Keratinocyte (primary cell): ENCODE data around the gene ENDOD1. TPM values are rescaled to one million over a fixed set of nuclear protein-coding genes. Genes with fewer than 3 reads are reported as not detected.

Source experiments
- DNase-seq: peaks from one replicate; pipeline ENCODE4 v3.0.0-alpha.2; 2011; ENCODE audit warnings: low read depth, missing footprints, low spot score
- FAIRE-seq: peaks from 2 replicates; lab custom pipeline; 2011; peaks lifted over from hg19 to GRCh38; lab: Jason Lieb, UNC
- H2AFZ ChIP-seq: 2 replicates; pipeline ENCODE4 v1.6.0; 2012; ENCODE audit warnings: low read length, control low read depth, inconsistent platforms; ENCODE audit not compliant: control insufficient read depth
- H3K27ac ChIP-seq: 2 replicates; pipeline ENCODE4 v1.5.1; 2011; ENCODE audit warnings: low read length; ENCODE audit not compliant: control insufficient read depth, insufficient read depth
- H3K27me3 ChIP-seq: 3 replicates; pipeline ENCODE4 v1.6.0; 2011; ENCODE audit warnings: low read length; ENCODE audit not compliant: control insufficient read depth, insufficient read depth; ENCODE audit errors: extremely low read depth
- H3K36me3 ChIP-seq, 2 experiments: 2 replicates in 1 of 2; 3 replicates in 1 of 2; pipeline ENCODE4 v1.5.1; 2011; ENCODE audit warnings: low read length in 2 of 2, mild to moderate bottlenecking in 1 of 2; ENCODE audit not compliant: control insufficient read depth in 2 of 2, insufficient read depth in 2 of 2; ENCODE audit errors: extremely low read depth in 1 of 2
- H3K4me1 ChIP-seq: 3 replicates; pipeline ENCODE4 v1.5.1; 2011; ENCODE audit warnings: low read length; ENCODE audit not compliant: control insufficient read depth, insufficient read depth; ENCODE audit errors: extremely low read depth
- H3K4me2 ChIP-seq: 3 replicates; pipeline ENCODE4 v1.6.0; 2011; ENCODE audit warnings: low read depth, low read length; ENCODE audit not compliant: control insufficient read depth, insufficient read depth; ENCODE audit errors: extremely low read depth
- H3K4me3 ChIP-seq, 3 experiments: fragments of 200-600 bp in 1 of 3; sonication (generic) in 1 of 3; 2 replicates in 2 of 3; 3 replicates in 1 of 3; pipeline ENCODE4 v1.5.1; 2011 to 2016; ENCODE audit warnings: low read length in 3 of 3, mild to moderate bottlenecking in 3 of 3, control low read depth in 2 of 3, inconsistent platforms in 1 of 3, low read depth in 1 of 3, mixed read lengths in 1 of 3, mixed run types in 1 of 3, moderate library complexity in 1 of 3; ENCODE audit not compliant: control insufficient read depth in 2 of 3, insufficient read depth in 2 of 3; ENCODE audit errors: extremely low read depth in 1 of 3
- H3K79me2 ChIP-seq: 2 replicates; pipeline ENCODE4 v1.6.0; 2012; ENCODE audit warnings: low read length; ENCODE audit not compliant: control insufficient read depth, insufficient read depth
- H3K9ac ChIP-seq: 3 replicates; pipeline ENCODE4 v1.6.0; 2011; ENCODE audit warnings: low read length; ENCODE audit not compliant: control insufficient read depth, insufficient read depth; ENCODE audit errors: extremely low read depth
- H3K9me1 ChIP-seq: 3 replicates; pipeline ENCODE4 v1.6.0; 2011; ENCODE audit warnings: low read length; ENCODE audit not compliant: control insufficient read depth, insufficient read depth; ENCODE audit errors: extremely low read depth
- H3K9me3 ChIP-seq: 2 replicates; pipeline ENCODE4 v1.5.1; 2012; ENCODE audit warnings: low read depth, low read length; ENCODE audit not compliant: control insufficient read depth
- H4K20me1 ChIP-seq: 3 replicates; pipeline ENCODE4 v1.6.0; 2011; ENCODE audit warnings: low read length; ENCODE audit not compliant: control insufficient read depth, insufficient read depth; ENCODE audit errors: extremely low read depth
- EZH2 ChIP-seq: IDR thresholded peaks from one replicate; pipeline ENCODE4 v1.6.1; 2012; ENCODE audit warnings: inconsistent platforms, mild to moderate bottlenecking, low read length, moderate library complexity
- dilution Hi-C: fragments of 300-500 bp; cut with MboI; formaldehyde crosslinking; loops from one replicate; pipeline ENCODE4 v1.7.0; 2020; ENCODE audit warnings: low sequenced_read_pairs; ENCODE audit not compliant: extremely low pct_ligation_motif_present
- polyA plus RNA-seq, 5 experiments: library from polyadenylated mRNA; depleted of rRNA in 3 of 5; stranded (reverse) in 3 of 5; stranded (forward) in 1 of 5; unstranded in 1 of 5; fragments of >200 nt; gene quantifications; 1 replicate in 1 of 5; 2 replicates in 3 of 5; 3 replicates in 1 of 5; pipeline versions ENCODE4 v1.2.1 to v1.2.3, GENCODE V29; 2011 to 2012; ENCODE audit warnings: missing spikeins in 2 of 5, low read depth in 1 of 5, low replicate concordance in 1 of 5
- TF ChIP-seq, protein P1 (sequence below), 3 experiments: IDR thresholded peaks in 1 of 3; conservative IDR thresholded peaks in 1 of 3; optimal IDR thresholded peaks in 1 of 3; 2 replicates in 2 of 3; 3 replicates in 1 of 3; pipeline versions ENCODE3 to v1.5.1; 2011; ENCODE audit warnings: low read length in 3 of 3, mild to moderate bottlenecking in 3 of 3, moderate library complexity in 2 of 3, control low read depth in 1 of 3, inconsistent platforms in 1 of 3; ENCODE audit not compliant: insufficient read depth in 2 of 3; ENCODE audit errors: extremely low read depth in 1 of 3

The ENDOD1 gene
- polyA plus RNA-seq, 1 donor (not counting 4 experiments of a cell fraction or from before 2014, with no cell fraction given), result 27.2 TPM

DNA sequence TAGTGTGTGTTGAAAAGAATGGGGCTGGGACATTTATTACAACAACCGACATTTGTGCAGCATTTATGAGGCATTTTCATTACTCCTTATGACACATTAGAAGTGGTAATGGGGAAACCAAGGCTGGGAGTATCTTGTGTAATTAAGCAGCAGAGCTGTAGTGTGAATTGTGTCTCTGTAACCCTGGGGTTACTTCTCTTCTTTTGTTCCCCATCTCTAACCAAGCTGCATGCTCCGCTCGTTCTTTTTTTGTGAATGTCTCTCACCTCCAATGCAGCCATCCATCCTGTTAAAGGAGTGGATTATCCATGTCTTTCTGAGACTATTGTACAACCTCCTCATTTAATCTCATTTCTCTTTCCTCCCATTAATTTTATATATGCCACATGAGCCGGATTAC, 65.7 kb downstream of the ENDOD1 start:
- no peak overlapping the region for H3K27ac ChIP-seq
- dilution Hi-C loops, result no loop called here
- H3K9ac ChIP-seq, result no peak overlapping the region
- no peaks in the 10 kb centered on the region for H3K36me3 ChIP-seq
- H3K9me3 ChIP-seq, result no peaks in the 10 kb centered on the region
- H3K4me3 ChIP-seq, result no peak overlapping the region
- DNase-seq, result no peak
- no peaks in the 10 kb centered on the region for H3K79me2 ChIP-seq
- no peaks in the 10 kb centered on the region for H3K27me3 ChIP-seq
- peaks cover 21% of the 10 kb centered on the region for H3K4me1 ChIP-seq
- no peak overlapping the region for H2AFZ ChIP-seq
- no peaks in the 10 kb centered on the region for H3K9me1 ChIP-seq
- TF ChIP-seq EZH2, result no peak
- TF ChIP-seq, protein P1, sequence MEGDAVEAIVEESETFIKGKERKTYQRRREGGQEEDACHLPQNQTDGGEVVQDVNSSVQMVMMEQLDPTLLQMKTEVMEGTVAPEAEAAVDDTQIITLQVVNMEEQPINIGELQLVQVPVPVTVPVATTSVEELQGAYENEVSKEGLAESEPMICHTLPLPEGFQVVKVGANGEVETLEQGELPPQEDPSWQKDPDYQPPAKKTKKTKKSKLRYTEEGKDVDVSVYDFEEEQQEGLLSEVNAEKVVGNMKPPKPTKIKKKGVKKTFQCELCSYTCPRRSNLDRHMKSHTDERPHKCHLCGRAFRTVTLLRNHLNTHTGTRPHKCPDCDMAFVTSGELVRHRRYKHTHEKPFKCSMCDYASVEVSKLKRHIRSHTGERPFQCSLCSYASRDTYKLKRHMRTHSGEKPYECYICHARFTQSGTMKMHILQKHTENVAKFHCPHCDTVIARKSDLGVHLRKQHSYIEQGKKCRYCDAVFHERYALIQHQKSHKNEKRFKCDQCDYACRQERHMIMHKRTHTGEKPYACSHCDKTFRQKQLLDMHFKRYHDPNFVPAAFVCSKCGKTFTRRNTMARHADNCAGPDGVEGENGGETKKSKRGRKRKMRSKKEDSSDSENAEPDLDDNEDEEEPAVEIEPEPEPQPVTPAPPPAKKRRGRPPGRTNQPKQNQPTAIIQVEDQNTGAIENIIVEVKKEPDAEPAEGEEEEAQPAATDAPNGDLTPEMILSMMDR (optimal IDR thresholded peaks at IDR 0.05 in 1 of 3, IDR thresholded peaks at IDR 0.05 in 1 of 3, conservative IDR thresholded peaks at IDR 0.05 in 1 of 3; ENCODE audit: extremely low read depth in 1 of 3, insufficient read depth in 2 of 3, low read length in 3 of 3), result no peak
- no peak overlapping the region for H3K4me2 ChIP-seq
- no peak for FAIRE-seq
- no peaks in the 10 kb centered on the region for H4K20me1 ChIP-seq

DNA sequence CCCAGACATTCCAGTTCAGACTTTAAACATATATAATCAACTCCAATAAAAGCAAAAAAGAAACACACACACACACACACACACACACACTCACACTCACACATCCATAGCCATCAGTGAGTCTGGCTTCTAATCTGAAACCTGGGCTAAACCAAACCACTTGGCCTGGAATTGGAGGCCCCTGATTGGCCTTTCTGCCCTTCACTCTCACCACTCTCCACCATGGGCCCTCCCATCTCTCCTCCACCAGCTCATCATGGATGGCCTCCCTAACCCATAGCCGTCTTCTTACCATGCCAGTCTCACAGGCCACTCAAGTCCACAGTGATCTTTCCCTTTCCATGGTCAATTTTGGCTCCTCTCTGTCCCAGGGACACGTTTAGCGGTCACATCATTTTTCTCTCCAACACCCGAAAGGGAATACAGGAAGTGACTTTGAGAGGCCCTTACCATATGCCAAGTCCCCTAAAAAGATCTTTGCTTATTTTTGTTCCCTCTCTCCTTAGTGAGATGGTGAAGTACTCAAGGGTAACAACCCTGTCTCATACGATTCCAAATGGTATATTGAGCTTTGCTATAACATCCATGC, 66.6 kb downstream of the ENDOD1 start:
- no peak overlapping the region for H3K9ac ChIP-seq
- no peak overlapping the region for H2AFZ ChIP-seq
- FAIRE-seq (no peak), DNase-seq (no peak)
- H3K4me3 ChIP-seq, result no peak overlapping the region
- no peaks in the 10 kb centered on the region for H3K79me2 ChIP-seq
- no peaks in the 10 kb centered on the region for H3K36me3 ChIP-seq
- H3K9me3 ChIP-seq, result no peaks in the 10 kb centered on the region
- H3K4me1 ChIP-seq, result peaks cover 14% of the 10 kb centered on the region
- H3K27me3 ChIP-seq, result no peaks in the 10 kb centered on the region
- no peak overlapping the region for H3K27ac ChIP-seq
- dilution Hi-C loops, result no loop called here
- no peaks in the 10 kb centered on the region for H4K20me1 ChIP-seq
- no peak overlapping the region for H3K4me2 ChIP-seq
- no peaks in the 10 kb centered on the region for H3K9me1 ChIP-seq
- TF ChIP-seq EZH2, result no peak
- TF ChIP-seq, protein P1 (optimal IDR thresholded peaks at IDR 0.05 in 1 of 3, IDR thresholded peaks at IDR 0.05 in 1 of 3, conservative IDR thresholded peaks at IDR 0.05 in 1 of 3; ENCODE audit: extremely low read depth in 1 of 3, insufficient read depth in 2 of 3, low read length in 3 of 3), result no peak
